WTC11 (cell line): Measurements from ENCODE around the gene STAG1. TPM values are rescaled to one million over a fixed set of nuclear protein-coding genes. Genes with fewer than 3 reads are reported as not detected.
"Not testable (repeated sequence)": the region's sequence is repeated elsewhere in the genome, so short reads cannot be mapped to it uniquely, and the experiment has no call there.

Source experiments
- ATAC-seq: fragments of 200-7000 bp; cut with Tn5 transposase; 2 replicates; pipeline ENCODE4 v1.10.0; 2021; ENCODE audit warnings: mild to moderate bottlenecking, moderate library complexity
- CTCF ChIA-PET: fragments of 300-600 bp; sonication (Branson Sonifier 250); formaldehyde crosslinking; loops from one replicate; lab custom pipeline; 2021; ENCODE audit warnings: antibody characterized with exemption; lab: Charles Lee
- POLR2A ChIA-PET: fragments of 350-600 bp; sonication (Branson Sonifier 250); formaldehyde crosslinking; loops from one replicate; lab custom pipeline; 2021; ENCODE audit warnings: antibody characterized with exemption; lab: Charles Lee
- DNase-seq: peaks from one replicate; pipeline ENCODE4 v3.0.0; 2021; ENCODE audit warnings: low spot score
- H3K27ac Mint-ChIP-seq: 2 replicates; pipeline ENCODE4 v1.8.0; 2021; ENCODE audit warnings: mixed read lengths
- H3K27me3 Mint-ChIP-seq: 2 replicates; pipeline ENCODE4 v1.8.0; 2021; ENCODE audit warnings: low read depth, mild to moderate bottlenecking, moderate library complexity, mixed read lengths
- H3K36me3 Mint-ChIP-seq: 2 replicates; pipeline ENCODE4 v1.8.0; 2021; ENCODE audit warnings: mixed read lengths
- H3K4me1 Mint-ChIP-seq: 2 replicates; pipeline ENCODE4 v1.8.0; 2022; ENCODE audit warnings: mixed read lengths
- H3K4me3 Mint-ChIP-seq: 2 replicates; pipeline ENCODE4 v1.8.0; 2021; ENCODE audit warnings: mild to moderate bottlenecking, moderate library complexity, mixed read lengths
- H3K9me3 Mint-ChIP-seq: 2 replicates; pipeline ENCODE4 v1.8.0; 2021; ENCODE audit warnings: mixed read lengths
- ELF4 ChIP-seq: sonication (generic); formaldehyde crosslinking; IDR thresholded peaks from 2 replicates; pipeline ENCODE4 v1.8.1; 2022; ENCODE audit warnings: low read depth, mild to moderate bottlenecking, moderate library complexity, missing genetic modification reagents
- IRF2 ChIP-seq: sonication (generic); formaldehyde crosslinking; IDR thresholded peaks from 2 replicates; pipeline ENCODE4 v1.8.0; 2022; ENCODE audit warnings: low read depth, missing genetic modification reagents, borderline replicate concordance
- JAZF1 ChIP-seq: fragments of 250-450 bp; sonication (Bioruptor Pico); IDR thresholded peaks from 2 replicates; pipeline ENCODE4 v1.9.0; 2021; ENCODE audit warnings: moderate library complexity, mild to moderate bottlenecking, inconsistent platforms
- JUN ChIP-seq: sonication (generic); formaldehyde crosslinking; IDR thresholded peaks from 2 replicates; pipeline ENCODE4 v1.8.0; 2023; ENCODE audit warnings: mild to moderate bottlenecking, missing genetic modification reagents
- MXD4 ChIP-seq: fragments of 250-450 bp; sonication (Bioruptor Pico); IDR thresholded peaks from 2 replicates; pipeline ENCODE4 v1.8.0; 2021; ENCODE audit warnings: mild to moderate bottlenecking, moderate library complexity, borderline replicate concordance
- MYBL2 ChIP-seq: sonication (generic); formaldehyde crosslinking; IDR thresholded peaks from 2 replicates; pipeline ENCODE4 v1.8.1; 2023; ENCODE audit warnings: mild to moderate bottlenecking, moderate library complexity, missing genetic modification reagents
- NFE2L1 ChIP-seq: sonication (generic); formaldehyde crosslinking; IDR thresholded peaks from 2 replicates; pipeline ENCODE4 v1.8.1; 2023; ENCODE audit warnings: missing genetic modification reagents
- NR2C2 ChIP-seq: sonication (generic); formaldehyde crosslinking; IDR thresholded peaks from 2 replicates; pipeline ENCODE4 v1.8.0; 2022; ENCODE audit warnings: mild to moderate bottlenecking, missing genetic modification reagents
- SOX15 ChIP-seq: fragments of 250-450 bp; sonication (Bioruptor Pico); IDR thresholded peaks from 2 replicates; pipeline ENCODE4 v1.9.0; 2021; ENCODE audit warnings: mild to moderate bottlenecking
- TEAD4 ChIP-seq: sonication (generic); formaldehyde crosslinking; IDR thresholded peaks from 2 replicates; pipeline ENCODE4 v1.8.0; 2022; ENCODE audit warnings: mild to moderate bottlenecking, missing genetic modification reagents
- ZNF121 ChIP-seq: sonication (generic); formaldehyde crosslinking; IDR thresholded peaks from 2 replicates; pipeline ENCODE4 v1.8.0; 2023; ENCODE audit warnings: missing genetic modification reagents
- ZNF138 ChIP-seq: sonication (generic); formaldehyde crosslinking; conservative IDR thresholded peaks from 2 replicates; pipeline ENCODE4 v1.8.1; 2022; ENCODE audit warnings: mild to moderate bottlenecking, moderate library complexity, missing genetic modification reagents
- ZNF232 ChIP-seq: sonication (generic); formaldehyde crosslinking; IDR thresholded peaks from 2 replicates; pipeline ENCODE4 v1.8.0; 2022; ENCODE audit warnings: mild to moderate bottlenecking, missing genetic modification reagents
- ZNF263 ChIP-seq: sonication (generic); formaldehyde crosslinking; IDR thresholded peaks from 2 replicates; pipeline ENCODE4 v1.8.1; 2022; ENCODE audit warnings: low read depth, mild to moderate bottlenecking, moderate library complexity, missing genetic modification reagents
- ZNF671 ChIP-seq: fragments of 250-450 bp; sonication (Bioruptor Pico); IDR thresholded peaks from 2 replicates; pipeline ENCODE4 v1.8.0; 2021; ENCODE audit warnings: mild to moderate bottlenecking
- total RNA-seq: library from RNA; stranded (reverse); gene quantifications from 3 replicates; pipeline ENCODE4 v1.2.3, GENCODE V29; 2021
- TF ChIP-seq, protein P1 (sequence below): fragments of 250-450 bp; sonication (Bioruptor Pico); IDR thresholded peaks from 2 replicates; pipeline ENCODE4 v1.9.0; 2021; ENCODE audit warnings: mild to moderate bottlenecking
- TF ChIP-seq, protein P2 (sequence below): sonication (generic); formaldehyde crosslinking; IDR thresholded peaks from 2 replicates; pipeline ENCODE4 v1.8.0; 2023; ENCODE audit warnings: missing genetic modification reagents
- TF ChIP-seq, protein P3 (sequence below): sonication (generic); formaldehyde crosslinking; IDR thresholded peaks from 2 replicates; pipeline ENCODE4 v1.8.1; 2022; ENCODE audit warnings: low read depth, mild to moderate bottlenecking, moderate library complexity, missing genetic modification reagents, borderline replicate concordance
- TF ChIP-seq, protein P4 (sequence below): sonication (generic); formaldehyde crosslinking; IDR thresholded peaks from 2 replicates; pipeline ENCODE4 v1.8.1; 2023; ENCODE audit warnings: mild to moderate bottlenecking, moderate library complexity, missing genetic modification reagents
- TF ChIP-seq, protein P5 (sequence below): sonication (generic); formaldehyde crosslinking; IDR thresholded peaks from 2 replicates; pipeline ENCODE4 v1.8.0; 2023; ENCODE audit warnings: mild to moderate bottlenecking, missing genetic modification reagents
- TF ChIP-seq, protein P6 (sequence below): sonication (generic); formaldehyde crosslinking; IDR thresholded peaks from 2 replicates; pipeline ENCODE4 v1.8.1; 2023; ENCODE audit warnings: mild to moderate bottlenecking, missing genetic modification reagents
- TF ChIP-seq, protein P7 (sequence below): sonication (generic); formaldehyde crosslinking; IDR thresholded peaks from 2 replicates; pipeline ENCODE4 v1.8.1; 2022; ENCODE audit warnings: mild to moderate bottlenecking, moderate library complexity, missing genetic modification reagents
- TF ChIP-seq, protein P8 (sequence below): sonication (generic); formaldehyde crosslinking; IDR thresholded peaks from 2 replicates; pipeline ENCODE4 v1.8.1; 2023; ENCODE audit warnings: mild to moderate bottlenecking, missing genetic modification reagents

STAG1 gene
- total RNA-seq, 1 experiment from 2014 or later, result 20.7 TPM

DNA sequence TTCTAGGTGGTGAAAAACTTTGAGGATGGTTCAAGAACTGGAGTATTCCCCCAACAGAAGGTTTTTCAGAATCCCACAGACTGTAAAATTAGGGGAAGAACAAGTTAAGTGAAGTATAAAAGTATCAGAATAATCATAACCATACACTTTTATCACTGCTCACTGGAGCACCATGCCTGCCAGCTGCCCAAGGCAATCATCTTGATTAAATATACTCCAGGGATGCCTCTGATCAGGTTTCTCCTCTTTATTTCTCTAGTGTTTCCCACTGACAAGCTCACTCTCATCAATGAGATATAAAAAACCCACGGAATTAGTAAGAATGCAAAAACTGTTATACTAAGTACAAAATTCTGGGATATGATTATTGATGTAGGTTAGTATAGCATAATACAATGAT, 108.0 kb downstream of the STAG1 start:
- Mint-ChIP-seq H3K36me3 (no peaks in the 10 kb centered on the region), H3K27ac (no peak overlapping the region), H3K4me3 (no peak overlapping the region), H3K9me3 (no peaks in the 10 kb centered on the region), H3K27me3 (no peaks in the 10 kb centered on the region), H3K4me1 (0 out of 2 replicates have a peak, but pooled peaks cover 4% of the 10 kb centered on the region)
- CTCF ChIA-PET, result no interaction called here
- ATAC-seq (no peak), DNase-seq (no peak)
- POLR2A ChIA-PET, result no interaction called here
- no peak for TF ChIP-seq SOX15 (CRISPR knock-in tag)
- no peak for TF ChIP-seq NR2C2 (CRISPR knock-in tag)
- TF ChIP-seq, protein P1, sequence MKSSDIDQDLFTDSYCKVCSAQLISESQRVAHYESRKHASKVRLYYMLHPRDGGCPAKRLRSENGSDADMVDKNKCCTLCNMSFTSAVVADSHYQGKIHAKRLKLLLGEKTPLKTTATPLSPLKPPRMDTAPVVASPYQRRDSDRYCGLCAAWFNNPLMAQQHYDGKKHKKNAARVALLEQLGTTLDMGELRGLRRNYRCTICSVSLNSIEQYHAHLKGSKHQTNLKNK, result no peak
- no peak for TF ChIP-seq ZNF263 (CRISPR knock-in tag)
- no peak for TF ChIP-seq JAZF1 (CRISPR knock-in tag)
- TF ChIP-seq NFE2L1 (CRISPR knock-in tag), result no peak
- TF ChIP-seq JUN (CRISPR knock-in tag), result no peak
- TF ChIP-seq ZNF138 (CRISPR knock-in tag), result no peak
- no peak for TF ChIP-seq ZNF232 (CRISPR knock-in tag)
- TF ChIP-seq, protein P2, sequence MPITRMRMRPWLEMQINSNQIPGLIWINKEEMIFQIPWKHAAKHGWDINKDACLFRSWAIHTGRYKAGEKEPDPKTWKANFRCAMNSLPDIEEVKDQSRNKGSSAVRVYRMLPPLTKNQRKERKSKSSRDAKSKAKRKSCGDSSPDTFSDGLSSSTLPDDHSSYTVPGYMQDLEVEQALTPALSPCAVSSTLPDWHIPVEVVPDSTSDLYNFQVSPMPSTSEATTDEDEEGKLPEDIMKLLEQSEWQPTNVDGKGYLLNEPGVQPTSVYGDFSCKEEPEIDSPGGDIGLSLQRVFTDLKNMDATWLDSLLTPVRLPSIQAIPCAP (CRISPR knock-in tag), result no peak
- no peak for TF ChIP-seq MYBL2 (CRISPR knock-in tag)
- TF ChIP-seq, protein P3, sequence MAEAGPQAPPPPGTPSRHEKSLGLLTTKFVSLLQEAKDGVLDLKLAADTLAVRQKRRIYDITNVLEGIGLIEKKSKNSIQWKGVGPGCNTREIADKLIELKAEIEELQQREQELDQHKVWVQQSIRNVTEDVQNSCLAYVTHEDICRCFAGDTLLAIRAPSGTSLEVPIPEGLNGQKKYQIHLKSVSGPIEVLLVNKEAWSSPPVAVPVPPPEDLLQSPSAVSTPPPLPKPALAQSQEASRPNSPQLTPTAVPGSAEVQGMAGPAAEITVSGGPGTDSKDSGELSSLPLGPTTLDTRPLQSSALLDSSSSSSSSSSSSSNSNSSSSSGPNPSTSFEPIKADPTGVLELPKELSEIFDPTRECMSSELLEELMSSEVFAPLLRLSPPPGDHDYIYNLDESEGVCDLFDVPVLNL, result no peak

DNA sequence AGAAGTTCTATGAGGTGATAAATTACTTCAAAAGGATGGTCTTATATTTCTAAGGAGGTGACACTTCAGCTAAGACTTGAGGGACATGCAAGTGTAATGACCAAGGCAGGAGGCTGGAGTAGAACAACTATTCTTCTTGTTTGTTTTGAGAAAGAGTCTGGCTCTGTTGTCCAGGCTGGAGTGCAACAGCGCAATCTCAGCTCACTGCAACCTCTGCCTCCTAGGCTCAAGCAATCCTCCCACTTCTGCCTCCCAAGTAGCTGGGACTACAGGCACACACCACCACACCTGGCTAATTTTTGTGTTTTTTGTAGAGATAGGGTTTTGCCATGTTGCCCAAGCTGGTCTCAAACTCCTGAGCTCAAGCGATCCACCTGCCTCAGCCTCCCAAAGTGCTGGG, 108.8 kb downstream of the STAG1 start:
- POLR2A ChIA-PET, H3K9me3 Mint-ChIP-seq, ATAC-seq, H3K27me3 Mint-ChIP-seq, H3K36me3 Mint-ChIP-seq, H3K27ac Mint-ChIP-seq, H3K4me3 Mint-ChIP-seq, H3K4me1 Mint-ChIP-seq, DNase-seq: not testable (repeated sequence)
- peak; percentile 70 for TF ChIP-seq ZNF121 (CRISPR knock-in tag)
- CTCF ChIA-PET, result interaction anchor here (1.1 kb wide), 1 partner anchor 109 kb away, joined by 3 read pairs; the partner anchor contains the start of gene STAG1

DNA sequence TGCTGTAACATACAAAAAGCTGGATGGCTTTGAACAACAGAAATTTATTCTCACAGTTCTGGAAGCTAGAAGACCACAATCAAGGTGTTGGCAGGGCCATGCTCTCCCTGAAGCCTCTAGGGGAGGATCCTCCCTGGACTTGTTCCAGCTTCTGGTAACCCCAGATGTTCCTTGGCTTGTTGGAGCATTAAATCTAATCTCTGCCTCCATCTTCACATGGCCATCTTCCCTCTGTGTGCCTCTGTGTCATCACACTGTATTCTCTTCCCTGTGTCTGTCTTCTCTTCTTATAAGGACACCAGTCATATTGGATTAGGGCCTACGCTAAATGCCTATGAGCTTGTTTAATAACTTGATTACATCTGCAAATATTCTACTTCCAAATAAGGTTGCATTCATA, 109.5 kb downstream of the STAG1 start:
- DNase-seq (no peak), ATAC-seq (no peak)
- Mint-ChIP-seq H3K4me3 (no peak overlapping the region), H3K4me1 (0 out of 2 replicates have a peak, but pooled peaks cover 4% of the 10 kb centered on the region), H3K27ac (no peak overlapping the region), H3K9me3 (no peaks in the 10 kb centered on the region), H3K36me3 (no peaks in the 10 kb centered on the region), H3K27me3 (no peaks in the 10 kb centered on the region)
- ChIA-PET POLR2A (interaction anchor here (0.6 kb wide), 2 partner anchors 113 to 828 kb away, joined by 3 read pairs; no protein-coding TSS in a partner anchor), CTCF (interaction anchor here (1.1 kb wide), 1 partner anchor 109 kb away, joined by 3 read pairs; the partner anchor contains the start of gene STAG1)
- TF ChIP-seq ZNF671 (CRISPR knock-in tag) (no peak), TEAD4 (CRISPR knock-in tag) (no peak), IRF2 (CRISPR knock-in tag) (no peak), MXD4 (CRISPR knock-in tag) (no peak), ELF4 (no peak), MYBL2 (CRISPR knock-in tag) (no peak)
- TF ChIP-seq, protein P4, sequence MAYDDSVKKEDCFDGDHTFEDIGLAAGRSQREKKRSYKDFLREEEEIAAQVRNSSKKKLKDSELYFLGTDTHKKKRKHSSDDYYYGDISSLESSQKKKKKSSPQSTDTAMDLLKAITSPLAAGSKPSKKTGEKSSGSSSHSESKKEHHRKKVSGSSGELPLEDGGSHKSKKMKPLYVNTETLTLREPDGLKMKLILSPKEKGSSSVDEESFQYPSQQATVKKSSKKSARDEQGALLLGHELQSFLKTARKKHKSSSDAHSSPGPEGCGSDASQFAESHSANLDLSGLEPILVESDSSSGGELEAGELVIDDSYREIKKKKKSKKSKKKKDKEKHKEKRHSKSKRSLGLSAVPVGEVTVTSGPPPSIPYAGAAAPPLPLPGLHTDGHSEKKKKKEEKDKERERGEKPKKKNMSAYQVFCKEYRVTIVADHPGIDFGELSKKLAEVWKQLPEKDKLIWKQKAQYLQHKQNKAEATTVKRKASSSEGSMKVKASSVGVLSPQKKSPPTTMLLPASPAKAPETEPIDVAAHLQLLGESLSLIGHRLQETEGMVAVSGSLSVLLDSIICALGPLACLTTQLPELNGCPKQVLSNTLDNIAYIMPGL (CRISPR knock-in tag), result no peak
- TF ChIP-seq, protein P5, sequence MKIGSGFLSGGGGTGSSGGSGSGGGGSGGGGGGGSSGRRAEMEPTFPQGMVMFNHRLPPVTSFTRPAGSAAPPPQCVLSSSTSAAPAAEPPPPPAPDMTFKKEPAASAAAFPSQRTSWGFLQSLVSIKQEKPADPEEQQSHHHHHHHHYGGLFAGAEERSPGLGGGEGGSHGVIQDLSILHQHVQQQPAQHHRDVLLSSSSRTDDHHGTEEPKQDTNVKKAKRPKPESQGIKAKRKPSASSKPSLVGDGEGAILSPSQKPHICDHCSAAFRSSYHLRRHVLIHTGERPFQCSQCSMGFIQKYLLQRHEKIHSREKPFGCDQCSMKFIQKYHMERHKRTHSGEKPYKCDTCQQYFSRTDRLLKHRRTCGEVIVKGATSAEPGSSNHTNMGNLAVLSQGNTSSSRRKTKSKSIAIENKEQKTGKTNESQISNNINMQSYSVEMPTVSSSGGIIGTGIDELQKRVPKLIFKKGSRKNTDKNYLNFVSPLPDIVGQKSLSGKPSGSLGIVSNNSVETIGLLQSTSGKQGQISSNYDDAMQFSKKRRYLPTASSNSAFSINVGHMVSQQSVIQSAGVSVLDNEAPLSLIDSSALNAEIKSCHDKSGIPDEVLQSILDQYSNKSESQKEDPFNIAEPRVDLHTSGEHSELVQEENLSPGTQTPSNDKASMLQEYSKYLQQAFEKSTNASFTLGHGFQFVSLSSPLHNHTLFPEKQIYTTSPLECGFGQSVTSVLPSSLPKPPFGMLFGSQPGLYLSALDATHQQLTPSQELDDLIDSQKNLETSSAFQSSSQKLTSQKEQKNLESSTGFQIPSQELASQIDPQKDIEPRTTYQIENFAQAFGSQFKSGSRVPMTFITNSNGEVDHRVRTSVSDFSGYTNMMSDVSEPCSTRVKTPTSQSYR, result no peak
- TF ChIP-seq, protein P6, sequence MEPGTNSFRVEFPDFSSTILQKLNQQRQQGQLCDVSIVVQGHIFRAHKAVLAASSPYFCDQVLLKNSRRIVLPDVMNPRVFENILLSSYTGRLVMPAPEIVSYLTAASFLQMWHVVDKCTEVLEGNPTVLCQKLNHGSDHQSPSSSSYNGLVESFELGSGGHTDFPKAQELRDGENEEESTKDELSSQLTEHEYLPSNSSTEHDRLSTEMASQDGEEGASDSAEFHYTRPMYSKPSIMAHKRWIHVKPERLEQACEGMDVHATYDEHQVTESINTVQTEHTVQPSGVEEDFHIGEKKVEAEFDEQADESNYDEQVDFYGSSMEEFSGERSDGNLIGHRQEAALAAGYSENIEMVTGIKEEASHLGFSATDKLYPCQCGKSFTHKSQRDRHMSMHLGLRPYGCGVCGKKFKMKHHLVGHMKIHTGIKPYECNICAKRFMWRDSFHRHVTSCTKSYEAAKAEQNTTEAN, result no peak
- TF ChIP-seq, protein P7, sequence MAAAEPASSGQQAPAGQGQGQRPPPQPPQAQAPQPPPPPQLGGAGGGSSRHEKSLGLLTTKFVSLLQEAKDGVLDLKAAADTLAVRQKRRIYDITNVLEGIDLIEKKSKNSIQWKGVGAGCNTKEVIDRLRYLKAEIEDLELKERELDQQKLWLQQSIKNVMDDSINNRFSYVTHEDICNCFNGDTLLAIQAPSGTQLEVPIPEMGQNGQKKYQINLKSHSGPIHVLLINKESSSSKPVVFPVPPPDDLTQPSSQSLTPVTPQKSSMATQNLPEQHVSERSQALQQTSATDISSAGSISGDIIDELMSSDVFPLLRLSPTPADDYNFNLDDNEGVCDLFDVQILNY (CRISPR knock-in tag), result no peak
- TF ChIP-seq, protein P8, sequence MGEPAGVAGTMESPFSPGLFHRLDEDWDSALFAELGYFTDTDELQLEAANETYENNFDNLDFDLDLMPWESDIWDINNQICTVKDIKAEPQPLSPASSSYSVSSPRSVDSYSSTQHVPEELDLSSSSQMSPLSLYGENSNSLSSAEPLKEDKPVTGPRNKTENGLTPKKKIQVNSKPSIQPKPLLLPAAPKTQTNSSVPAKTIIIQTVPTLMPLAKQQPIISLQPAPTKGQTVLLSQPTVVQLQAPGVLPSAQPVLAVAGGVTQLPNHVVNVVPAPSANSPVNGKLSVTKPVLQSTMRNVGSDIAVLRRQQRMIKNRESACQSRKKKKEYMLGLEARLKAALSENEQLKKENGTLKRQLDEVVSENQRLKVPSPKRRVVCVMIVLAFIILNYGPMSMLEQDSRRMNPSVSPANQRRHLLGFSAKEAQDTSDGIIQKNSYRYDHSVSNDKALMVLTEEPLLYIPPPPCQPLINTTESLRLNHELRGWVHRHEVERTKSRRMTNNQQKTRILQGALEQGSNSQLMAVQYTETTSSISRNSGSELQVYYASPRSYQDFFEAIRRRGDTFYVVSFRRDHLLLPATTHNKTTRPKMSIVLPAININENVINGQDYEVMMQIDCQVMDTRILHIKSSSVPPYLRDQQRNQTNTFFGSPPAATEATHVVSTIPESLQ, result no peak
